H9 (cell line): ENCODE data around the gene EHF. TPM values are rescaled to one million over a fixed set of nuclear protein-coding genes. Genes with fewer than 3 reads are reported as not detected.

Source experiments
- DNase-seq: peaks from one replicate; pipeline ENCODE4 v3.0.0-alpha.2; 2017
- H2AFZ ChIP-seq: one replicate; pipeline ENCODE4 v1.6.1; 2013; ENCODE audit warnings: mild to moderate bottlenecking, low read length, control low read depth, moderate library complexity
- H2AK5ac ChIP-seq: 2 replicates; pipeline ENCODE4 v1.6.1; 2013; ENCODE audit warnings: low read length, control low read depth, mixed read lengths; ENCODE audit not compliant: insufficient read length
- H2BK120ac ChIP-seq: one replicate; pipeline ENCODE4 v1.6.1; 2013; ENCODE audit warnings: low read depth, mild to moderate bottlenecking, low read length, control low read depth, inconsistent platforms; ENCODE audit not compliant: poor library complexity, severe bottlenecking
- H2BK12ac ChIP-seq: 2 replicates; pipeline ENCODE4 v1.6.1; 2013; ENCODE audit warnings: low read length, control low read depth, mixed read lengths, low read depth; ENCODE audit not compliant: insufficient read length
- H2BK15ac ChIP-seq: 2 replicates; pipeline ENCODE4 v1.6.1; 2013; ENCODE audit warnings: low read depth, low read length, control low read depth
- H2BK20ac ChIP-seq: one replicate; pipeline ENCODE4 v1.6.1; 2013; ENCODE audit warnings: low read depth, mild to moderate bottlenecking, low read length, control low read depth, inconsistent platforms; ENCODE audit not compliant: poor library complexity, severe bottlenecking
- H2BK5ac ChIP-seq: 2 replicates; pipeline ENCODE4 v1.6.1; 2013; ENCODE audit warnings: low read length, control low read depth, mixed read lengths; ENCODE audit not compliant: insufficient read length
- H3K14ac ChIP-seq: 2 replicates; pipeline ENCODE4 v1.6.1; 2013; ENCODE audit warnings: low read length, control low read depth; ENCODE audit not compliant: insufficient read depth
- H3K18ac ChIP-seq: 2 replicates; pipeline ENCODE4 v1.6.1; 2013; ENCODE audit warnings: low read depth, mild to moderate bottlenecking, mixed read lengths, low read length, control low read depth; ENCODE audit not compliant: insufficient read length
- H3K23ac ChIP-seq: 2 replicates; pipeline ENCODE4 v1.6.1; 2013; ENCODE audit warnings: low read length, control low read depth, mixed read lengths, low read depth; ENCODE audit not compliant: insufficient read length
- H3K23me2 ChIP-seq: 2 replicates; pipeline ENCODE4 v1.6.1; 2013; ENCODE audit warnings: low read depth, mild to moderate bottlenecking, mixed read lengths, low read length, control low read depth; ENCODE audit not compliant: insufficient read length, poor library complexity, severe bottlenecking
- H3K27ac ChIP-seq: 2 replicates; pipeline ENCODE4 v1.5.1; 2013; ENCODE audit warnings: low read length, control low read depth, mixed read lengths, low read depth; ENCODE audit not compliant: insufficient read length
- H3K27me3 ChIP-seq: 2 replicates; pipeline ENCODE4 v1.6.1; 2013; ENCODE audit warnings: low read length, control low read depth, inconsistent platforms; ENCODE audit not compliant: insufficient read depth
- H3K4ac ChIP-seq: 2 replicates; pipeline ENCODE4 v1.6.1; 2013; ENCODE audit warnings: low read depth, mild to moderate bottlenecking, control low read depth, inconsistent platforms, low read length, moderate library complexity
- H3K4me1 ChIP-seq: 2 replicates; pipeline ENCODE4 v1.6.1; 2013; ENCODE audit warnings: low read length, control low read depth, inconsistent platforms; ENCODE audit not compliant: insufficient read depth
- H3K4me2 ChIP-seq: 2 replicates; pipeline ENCODE4 v1.6.1; 2013; ENCODE audit warnings: low read length, control low read depth, mixed read lengths; ENCODE audit not compliant: insufficient read length, insufficient read depth
- H3K56ac ChIP-seq: 2 replicates; pipeline ENCODE4 v1.6.1; 2013; ENCODE audit warnings: low read depth, mild to moderate bottlenecking, mixed read lengths, low read length, control low read depth; ENCODE audit not compliant: insufficient read length
- H3K79me1 ChIP-seq: 2 replicates; pipeline ENCODE4 v1.6.1; 2013; ENCODE audit warnings: low read depth, mild to moderate bottlenecking, moderate library complexity, low read length, control low read depth, inconsistent platforms; ENCODE audit not compliant: insufficient read depth, poor library complexity, severe bottlenecking
- H3K79me2 ChIP-seq: 2 replicates; pipeline ENCODE4 v1.6.1; 2013; ENCODE audit warnings: low read length, control low read depth, inconsistent platforms; ENCODE audit not compliant: insufficient read depth
- H3K9ac ChIP-seq: 2 replicates; pipeline ENCODE4 v1.6.1; 2013; ENCODE audit warnings: low read length, control low read depth, mixed read lengths; ENCODE audit not compliant: insufficient read length; ENCODE audit errors: extremely low read depth
- H3K9me3 ChIP-seq: one replicate; pipeline ENCODE4 v1.6.1; 2013; ENCODE audit warnings: low read depth, low read length, inconsistent platforms; ENCODE audit not compliant: control insufficient read depth
- H3T11ph ChIP-seq: one replicate; pipeline ENCODE4 v1.6.1; 2013; ENCODE audit warnings: mild to moderate bottlenecking, low read length, control low read depth, inconsistent platforms
- H4K20me1 ChIP-seq: one replicate; pipeline ENCODE4 v1.6.1; 2013; ENCODE audit not compliant: control insufficient read depth, insufficient read length, insufficient read depth
- H4K5ac ChIP-seq: 2 replicates; pipeline ENCODE4 v1.6.1; 2013; ENCODE audit warnings: low read depth, mild to moderate bottlenecking, mixed read lengths, low read length, control low read depth; ENCODE audit not compliant: insufficient read length
- H4K8ac ChIP-seq: replicated peaks from 2 replicates; pipeline ENCODE4 v1.6.1; 2013; ENCODE audit warnings: low read length, control low read depth, mixed read lengths, low read depth; ENCODE audit not compliant: insufficient read length
- H4K91ac ChIP-seq: 2 replicates; pipeline ENCODE4 v1.6.1; 2013; ENCODE audit warnings: low read depth, mild to moderate bottlenecking, moderate library complexity, mixed read lengths, low read length, control low read depth; ENCODE audit not compliant: insufficient read length
- H3K27ac Mint-ChIP-seq, 3 experiments: 2 replicates in 2 of 3; 3 replicates in 1 of 3; pipeline ENCODE4 v1.8.0; 2020 to 2021; ENCODE audit warnings: mixed read lengths in 3 of 3, mild to moderate bottlenecking in 1 of 3, moderate library complexity in 1 of 3
- H3K27me3 Mint-ChIP-seq: 2 replicates; pipeline ENCODE4 v1.8.0; 2021; ENCODE audit warnings: low read depth, mild to moderate bottlenecking, moderate library complexity, mixed read lengths
- H3K36me3 Mint-ChIP-seq, 3 experiments: 2 replicates in 2 of 3; 3 replicates in 1 of 3; pipeline ENCODE4 v1.8.0; 2020 to 2021; ENCODE audit warnings: low read depth in 3 of 3, mixed read lengths in 3 of 3; ENCODE audit not compliant: insufficient read depth in 1 of 3
- H3K4me1 Mint-ChIP-seq, 2 experiments: 2 replicates each; pipeline ENCODE4 v1.8.0; 2020; ENCODE audit warnings: mixed read lengths in 2 of 2
- H3K4me3 Mint-ChIP-seq, 2 experiments: 2 replicates in 1 of 2; 3 replicates in 1 of 2; pipeline ENCODE4 v1.8.0; 2020 to 2021; ENCODE audit warnings: mild to moderate bottlenecking in 2 of 2, mixed read lengths in 2 of 2, moderate library complexity in 1 of 2
- H3K9me3 Mint-ChIP-seq, 2 experiments: 2 replicates in 1 of 2; 3 replicates in 1 of 2; pipeline ENCODE4 v1.8.0; 2020; ENCODE audit warnings: mild to moderate bottlenecking in 2 of 2, mixed read lengths in 2 of 2, moderate library complexity in 1 of 2
- CTCF ChIP-seq: fragments of 200-600 bp; sonication (generic); conservative IDR thresholded peaks from 3 replicates; pipeline ENCODE4 v1.8.0; 2021; ENCODE audit warnings: antibody characterized with exemption, mild to moderate bottlenecking
- WGBS: extraction: QIAGEN DNeasy Blood & Tissue Kit; methylation state at CpG from one replicate; pipeline ENCODE4 v1.1.7; 2013; ENCODE audit warnings: missing lambda C conversion rate, low lambda C conversion rate, mixed read lengths; ENCODE audit not compliant: insufficient read length; ENCODE audit errors: extremely low coverage; 5-methylcytosine and 5-hydroxymethylcytosine counted together
- total RNA-seq: library from RNA; stranded (reverse); gene quantifications from 2 replicates; pipeline ENCODE4 v1.2.1, GENCODE V29; 2021

The EHF gene
- total RNA-seq, 1 experiment from 2014 or later: not detected

DNA sequence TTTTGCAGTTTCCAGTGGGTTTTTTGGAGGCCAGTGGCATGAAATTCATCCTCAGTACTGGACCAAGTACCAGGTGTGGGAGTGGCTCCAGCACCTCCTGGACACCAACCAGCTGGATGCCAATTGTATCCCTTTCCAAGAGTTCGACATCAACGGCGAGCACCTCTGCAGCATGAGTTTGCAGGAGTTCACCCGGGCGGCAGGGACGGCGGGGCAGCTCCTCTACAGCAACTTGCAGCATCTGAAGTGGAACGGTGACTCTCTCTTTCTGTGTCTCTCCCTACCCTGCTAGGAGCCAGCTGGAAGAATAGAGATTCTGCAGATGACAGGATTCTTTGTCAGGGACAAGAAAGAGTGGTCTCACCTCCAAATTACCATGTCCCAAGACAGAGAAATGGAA lies 25.5 kb downstream of the EHF start:
- no peak overlapping the region for H3K18ac ChIP-seq
- no peak overlapping the region for H4K91ac ChIP-seq
- no peak overlapping the region for H2BK15ac ChIP-seq
- H2BK5ac ChIP-seq: no peak overlapping the region
- Mint-ChIP-seq H3K27me3 (peaks cover 1% of the 10 kb centered on the region; the same call in 1 of the 2 replicates), H3K4me3 (no peak overlapping the region), H3K36me3 (no peaks in the 10 kb centered on the region; a peak in 2 of 7 replicates), H3K9me3 (no peaks in the 10 kb centered on the region; a peak in 1 of 5 replicates), H3K4me1 (peaks cover 20 to 27% of the 10 kb centered on the region in 2 experiments), H3K27ac (peak overlapping the region in 1 of 3 experiments; percentile 81; a peak in 3 of 7 replicates)
- H3K4me2 ChIP-seq: no peak overlapping the region
- H4K20me1 ChIP-seq: no peaks in the 10 kb centered on the region
- no peak overlapping the region for H2BK12ac ChIP-seq
- no peak for DNase-seq
- H2AK5ac ChIP-seq: no peak overlapping the region
- no peaks in the 10 kb centered on the region; the same call in 1 of the 2 replicates for H3K4me1 ChIP-seq
- H3K27me3 ChIP-seq: no peaks in the 10 kb centered on the region
- H3K23me2 ChIP-seq: no peaks in the 10 kb centered on the region
- H4K5ac ChIP-seq: no peak overlapping the region
- no peak overlapping the region for H2AFZ ChIP-seq
- no peak overlapping the region for H3K27ac ChIP-seq
- no peaks in the 10 kb centered on the region for H3K9me3 ChIP-seq
- no peak overlapping the region for H3K56ac ChIP-seq
- no peaks in the 10 kb centered on the region for H3K79me1 ChIP-seq
- WGBS: no CpG with 5 or more reads among the region's 8 CpGs
- TF ChIP-seq CTCF: no peak
- no peak overlapping the region for H2BK20ac ChIP-seq
- no peak overlapping the region for H3K4ac ChIP-seq
- H3K14ac ChIP-seq: no peak overlapping the region
- H2BK120ac ChIP-seq: no peak overlapping the region
- H3K23ac ChIP-seq: no peak overlapping the region
- no peak overlapping the region for H4K8ac ChIP-seq
- no peak overlapping the region for H3K9ac ChIP-seq
- no peaks in the 10 kb centered on the region for H3K79me2 ChIP-seq
- H3T11ph ChIP-seq: no peak overlapping the region
